GM18867 (cell line): ENCODE results near the gene CHTOP.

Experiments
- ATAC-seq: cut with Tn5 transposase; IDR thresholded peaks from one replicate; pipeline ENCODE4 v1.9.1; 2021; ENCODE audit warnings: mild to moderate bottlenecking, moderate library complexity; ENCODE audit not compliant: unreplicated experiment

The CHTOP gene

GRCh38 chr1:153685544-153686340 lies 51.9 kb downstream of the CHTOP start:
- no peak for ATAC-seq

DNA sequence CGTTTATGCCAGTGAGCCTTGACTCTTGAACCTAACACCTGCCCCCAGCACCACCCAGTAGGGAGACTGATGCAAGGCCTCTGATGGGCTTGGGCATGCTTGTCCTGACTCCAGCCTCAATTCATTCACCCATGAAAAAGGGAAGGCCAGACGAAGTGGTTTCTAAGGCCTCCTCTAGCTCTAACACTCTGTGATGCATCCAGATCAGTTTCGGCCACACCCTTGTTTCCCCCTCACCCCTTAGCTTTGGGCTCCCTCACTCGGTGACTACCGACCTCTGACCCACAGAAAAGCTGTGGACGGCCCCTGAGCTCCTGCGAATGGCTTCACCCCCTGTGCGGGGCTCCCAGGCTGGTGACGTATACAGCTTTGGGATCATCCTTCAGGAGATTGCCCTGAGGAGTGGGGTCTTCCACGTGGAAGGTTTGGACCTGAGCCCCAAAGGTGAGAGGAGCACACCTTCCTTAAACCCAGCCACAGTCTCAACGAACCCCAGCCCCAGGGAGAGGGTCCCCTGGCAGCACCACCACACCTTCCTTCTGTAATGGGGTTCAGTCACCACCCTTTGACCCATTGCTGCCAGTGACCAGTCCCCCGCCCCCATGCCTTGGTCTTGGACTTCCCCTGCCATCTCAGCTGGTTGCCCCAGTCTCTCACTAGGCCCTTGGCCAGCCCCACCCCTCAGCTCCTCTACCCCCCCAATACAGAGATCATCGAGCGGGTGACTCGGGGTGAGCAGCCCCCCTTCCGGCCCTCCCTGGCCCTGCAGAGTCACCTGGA lies 53.7 kb downstream of the CHTOP start:
- no peak for ATAC-seq

- no peak for ATAC-seq
Observed at GRCh38 chr1:153688276-153688675, 54.4 kb downstream of the CHTOP start.

GRCh38 chr1:153688736-153689328 lies 55.0 kb downstream of the CHTOP start:
- ATAC-seq = no peak

- no peak for ATAC-seq
Observed at GRCh38 chr1:153693466-153693865, 59.6 kb downstream of the CHTOP start.
